Activated naive CD4-positive, alpha-beta T cell treated with anti-CD3 and anti-CD28 coated beads for 36 hours (primary cell): ENCODE measurements around the gene TTC9C. TPM values are rescaled to one million over a fixed set of nuclear protein-coding genes. Genes with fewer than 3 reads are reported as not detected.
"Not testable (repeated sequence)": the region's sequence is repeated elsewhere in the genome, so short reads cannot be mapped to it uniquely, and the experiment has no call there.

Source experiments
- CTCF ChIA-PET: fragments of 350-600 bp; sonication (Branson Sonifier 250); formaldehyde crosslinking; loops from one replicate; lab custom pipeline; 2021; ENCODE audit warnings: antibody characterized with exemption; lab: Charles Lee
- DNase-seq: peaks from one replicate; pipeline ENCODE4 v3.0.0-alpha.2; 2020
- H3K27ac Mint-ChIP-seq: one replicate; pipeline ENCODE4 v1.8.0; 2021; ENCODE audit warnings: mild to moderate bottlenecking, mixed read lengths
- H3K27me3 Mint-ChIP-seq: one replicate; pipeline ENCODE4 v1.8.0; 2021; ENCODE audit warnings: low read depth, mixed read lengths
- H3K36me3 Mint-ChIP-seq: one replicate; pipeline ENCODE4 v1.8.0; 2021; ENCODE audit warnings: low read depth, mixed read lengths
- H3K4me1 Mint-ChIP-seq: one replicate; pipeline ENCODE4 v1.8.0; 2021; ENCODE audit warnings: low read depth, mixed read lengths
- H3K4me3 Mint-ChIP-seq: one replicate; pipeline ENCODE4 v1.8.0; 2021; ENCODE audit warnings: mild to moderate bottlenecking, moderate library complexity, mixed read lengths
- H3K9me3 Mint-ChIP-seq: one replicate; pipeline ENCODE4 v1.8.0; 2021; ENCODE audit warnings: mixed read lengths
- intact Hi-C: fragments of 100-400 bp; cut with micrococcal nuclease; formaldehyde crosslinking; loops from one replicate; pipeline ENCODE4 v1.15.1; 2023
- total RNA-seq, 2 experiments: library from RNA; stranded (reverse); gene quantifications; one replicate each; pipeline ENCODE4 v1.2.3, GENCODE V29; 2021

TTC9C gene
- 10 to 100 TPM; 46.6 to 49.5 TPM for total RNA-seq

GRCh38 chr11:62728171-62728988 is at the start of gene TTC9C:
TTC9C (plus strand) TSS chr11:62728486; CDS start chr11:62728849, 363 bp downstream.
- intact Hi-C loops = loop anchor here (1.0 to 2.0 kb wide), 4 partner anchors 43 to 134 kb away; partner anchors contain the start of genes NXF1, TAF6L and TMEM179B
- H3K27ac Mint-ChIP-seq = peak within 1 kb of the TSS; percentile 99
- H3K9me3 Mint-ChIP-seq = no peaks in the 10 kb centered on the region
- no peaks in the 10 kb centered on the region for H3K27me3 Mint-ChIP-seq
- DNase-seq = peak; percentile 90
- CTCF ChIA-PET = interaction anchor here (0.6 to 1.4 kb wide), 3 partner anchors 9 to 1599 kb away, joined by 3 to 4 read pairs (median 3); partner anchors contain the start of gene UQCC3
- peaks cover 48% of the 10 kb centered on the region for H3K36me3 Mint-ChIP-seq
- peaks cover 46% of the 10 kb centered on the region for H3K4me1 Mint-ChIP-seq
- H3K4me3 Mint-ChIP-seq = peak within 1 kb of the TSS; percentile 90

- no peaks in the 10 kb centered on the region for H3K9me3 Mint-ChIP-seq
- H3K4me1 Mint-ChIP-seq = peaks cover 32% of the 10 kb centered on the region
Measured at GRCh38 chr11:62678770-62679696, 49.3 kb upstream of the TTC9C start, which contains the start of gene UBXN1. UBXN1 (minus strand) TSS chr11:62679073; CDS start chr11:62678923, 150 bp downstream.

GRCh38 chr11:62680825-62681240 is 47.5 kb upstream of the TTC9C start:
- CTCF ChIA-PET = interaction anchor here (0.7 to 2.8 kb wide), 21 partner anchors 7 to 340 kb away, joined by 3 to 33 read pairs (median 4); partner anchors contain the start of genes C11orf98, CSKMT, GANAB and LBHD1
- Mint-ChIP-seq H3K27me3 (no peaks in the 10 kb centered on the region), H3K27ac (peak overlapping the region; percentile 21), H3K4me1 (peaks cover 28% of the 10 kb centered on the region), H3K36me3 (peaks cover 12% of the 10 kb centered on the region), H3K4me3 (peak overlapping the region; percentile 41), H3K9me3 (no peaks in the 10 kb centered on the region)
- intact Hi-C loops = no loop called here
- DNase-seq = peak; percentile 57

More at GRCh38 chr11:62678770-62679696, 49.3 kb upstream of the TTC9C start, which contains the start of gene UBXN1:
- H3K36me3 Mint-ChIP-seq = peaks cover 16% of the 10 kb centered on the region
- peak within 1 kb of the TSS; percentile 87 for H3K4me3 Mint-ChIP-seq
- H3K27me3 Mint-ChIP-seq = no peaks in the 10 kb centered on the region
- H3K27ac Mint-ChIP-seq = peak within 1 kb of the TSS; percentile 94
- CTCF ChIA-PET = interaction anchor here (0.7 to 2.8 kb wide), 8 partner anchors 9 to 254 kb away, joined by 3 to 33 read pairs (median 5); partner anchors contain the start of genes C11orf98, CSKMT and MTA2
- DNase-seq = peak; percentile 91
- intact Hi-C loops = loop anchor here (1.0 to 2.0 kb wide), 4 partner anchors 8 to 48 kb away; partner anchors contain the start of genes HNRNPUL2, INTS5 and UQCC3

GRCh38 chr11:62682518-62682917 is 45.8 kb upstream of the TTC9C start:
- Mint-ChIP-seq H3K27ac (no peak overlapping the region), H3K36me3 (peaks cover 6% of the 10 kb centered on the region), H3K4me1 (peaks cover 18% of the 10 kb centered on the region), H3K27me3 (peaks cover 3% of the 10 kb centered on the region), H3K4me3 (no peak overlapping the region), H3K9me3 (no peaks in the 10 kb centered on the region)
- intact Hi-C loops = no loop called here
- DNase-seq = no peak
- CTCF ChIA-PET = interaction anchor here (0.6 kb wide), 1 partner anchor 205 kb away, joined by 3 read pairs; no protein-coding TSS in a partner anchor

- no peak overlapping the region for H3K4me3 Mint-ChIP-seq
- H3K4me1 Mint-ChIP-seq = no peaks in the 10 kb centered on the region
- CTCF ChIA-PET = interaction anchor here (1.1 to 1.6 kb wide), 2 partner anchors 8 to 145 kb away, joined by 3 to 4 read pairs; no protein-coding TSS in a partner anchor
- peaks cover 9% of the 10 kb centered on the region for H3K27me3 Mint-ChIP-seq
- H3K9me3 Mint-ChIP-seq = no peaks in the 10 kb centered on the region
- peaks cover 14% of the 10 kb centered on the region for H3K36me3 Mint-ChIP-seq
- intact Hi-C loops = no loop called here
- no peak overlapping the region for H3K27ac Mint-ChIP-seq
- DNase-seq = no peak
Measured at GRCh38 chr11:62687508-62688396, 40.5 kb upstream of the TTC9C start.

GRCh38 chr11:62688491-62688890 is 39.8 kb upstream of the TTC9C start:
- no peak for DNase-seq
- H3K9me3 Mint-ChIP-seq = no peaks in the 10 kb centered on the region
- no peaks in the 10 kb centered on the region for H3K4me1 Mint-ChIP-seq
- no peak overlapping the region for H3K4me3 Mint-ChIP-seq
- intact Hi-C loops = no loop called here
- CTCF ChIA-PET = interaction anchor here (1.6 kb wide), 1 partner anchor 8 kb away, joined by 4 read pairs; no protein-coding TSS in a partner anchor
- peaks cover 17% of the 10 kb centered on the region for H3K36me3 Mint-ChIP-seq
- no peak overlapping the region for H3K27ac Mint-ChIP-seq
- peaks cover 9% of the 10 kb centered on the region for H3K27me3 Mint-ChIP-seq

- intact Hi-C loops = loop anchor here (10.0 kb wide), 1 partner anchor 295 kb away; no protein-coding TSS in a partner anchor
- H3K27me3 Mint-ChIP-seq = peaks cover 9% of the 10 kb centered on the region
- no peak for DNase-seq
- no peak within 1 kb of the TSS for H3K4me3 Mint-ChIP-seq
- H3K36me3 Mint-ChIP-seq = peaks cover 17% of the 10 kb centered on the region
- H3K27ac Mint-ChIP-seq = no peak within 1 kb of the TSS
- CTCF ChIA-PET = interaction anchor here (0.9 to 1.8 kb wide), 4 partner anchors 9 to 295 kb away, joined by 3 to 9 read pairs (median 3); no protein-coding TSS in a partner anchor
- H3K4me1 Mint-ChIP-seq = no peaks in the 10 kb centered on the region
- H3K9me3 Mint-ChIP-seq = no peaks in the 10 kb centered on the region
Measured at GRCh38 chr11:62689421-62690183, 38.7 kb upstream of the TTC9C start, which contains the start of gene LRRN4CL. LRRN4CL (minus strand) TSS chr11:62689530; CDS start chr11:62688508, 1,022 bp downstream.

- CTCF ChIA-PET = interaction anchor here (0.7 to 3.1 kb wide), 16 partner anchors 13 to 836 kb away, joined by 3 to 33 read pairs (median 4); partner anchors contain the start of genes BSCL2, C11orf98, CSKMT and GNG3
Measured at GRCh38 chr11:62693624-62694023, 34.7 kb upstream of the TTC9C start.

GRCh38 chr11:62694455-62695167 is 33.7 kb upstream of the TTC9C start:
- H3K4me1 Mint-ChIP-seq = no peaks in the 10 kb centered on the region

More at GRCh38 chr11:62693624-62694023, 34.7 kb upstream of the TTC9C start:
- not testable (repeated sequence) for DNase-seq, H3K27me3 Mint-ChIP-seq, H3K27ac Mint-ChIP-seq, H3K4me1 Mint-ChIP-seq, H3K4me3 Mint-ChIP-seq, H3K9me3 Mint-ChIP-seq
- H3K36me3 Mint-ChIP-seq = peaks cover 18% of the 10 kb centered on the region
- intact Hi-C loops = loop anchor here (1.0 to 10.0 kb wide), 5 partner anchors 81 to 299 kb away; partner anchors contain the start of gene EML3

More at GRCh38 chr11:62694455-62695167, 33.7 kb upstream of the TTC9C start:
- Mint-ChIP-seq H3K36me3 (peaks cover 19% of the 10 kb centered on the region), H3K27ac (peak overlapping the region; percentile 4), H3K27me3 (no peaks in the 10 kb centered on the region), H3K4me3 (no peak overlapping the region), H3K9me3 (no peaks in the 10 kb centered on the region)
- intact Hi-C loops = loop anchor here (1.0 to 10.0 kb wide), 5 partner anchors 82 to 300 kb away; partner anchors contain the start of gene EML3
- DNase-seq = peak; percentile 85
- CTCF ChIA-PET = interaction anchor here (0.6 to 3.1 kb wide), 22 partner anchors 13 to 275 kb away, joined by 3 to 33 read pairs (median 4); partner anchors contain the start of genes BSCL2, C11orf98, CSKMT and GNG3
